SJCRH30 (cell line): Measurements from ENCODE around the gene ABCB8. TPM values are rescaled to one million over a fixed set of nuclear protein-coding genes. Genes with fewer than 3 reads are reported as not detected.
A peak's percentile ranks its signal among the peaks of the same experiment; 100 is the strongest.

Experiments
- DNase-seq, 2 experiments: peaks; one replicate each; pipeline ENCODE4 v3.0.0-alpha.2; 2015 to 2020
- H3K27ac ChIP-seq: fragments of 250-450 bp; sonication (Bioruptor Pico); 2 replicates; pipeline ENCODE4 v1.5.1; 2020; ENCODE audit warnings: mild to moderate bottlenecking, moderate library complexity
- H3K27me3 ChIP-seq: fragments of 250-450 bp; sonication (Bioruptor Pico); 2 replicates; pipeline ENCODE4 v1.5.1; 2020; ENCODE audit warnings: mild to moderate bottlenecking, moderate library complexity
- H3K36me3 ChIP-seq: fragments of 250-450 bp; sonication (Bioruptor Pico); 2 replicates; pipeline ENCODE4 v1.5.1; 2020; ENCODE audit warnings: mild to moderate bottlenecking, moderate library complexity
- H3K4me1 ChIP-seq: fragments of 250-450 bp; sonication (Bioruptor Pico); 2 replicates; pipeline ENCODE4 v1.5.1; 2020; ENCODE audit warnings: mild to moderate bottlenecking, moderate library complexity
- H3K4me3 ChIP-seq: fragments of 250-450 bp; sonication (Bioruptor Pico); 2 replicates; pipeline ENCODE4 v1.5.1; 2020; ENCODE audit warnings: mild to moderate bottlenecking, moderate library complexity
- H3K9me3 ChIP-seq: fragments of 250-450 bp; sonication (Bioruptor Pico); replicated peaks from 2 replicates; pipeline ENCODE4 v1.5.1; 2020; ENCODE audit warnings: mild to moderate bottlenecking, moderate library complexity
- total RNA-seq: library from RNA; depleted of rRNA; stranded (reverse); fragments of >200 nt; shearing (Covaris generic); gene quantifications from 2 replicates; pipeline ENCODE4 v1.2.3, GENCODE V29; 2014

Gene ABCB8
- total RNA-seq, 1 experiment from 2014 or later: 20.8 TPM

DNA sequence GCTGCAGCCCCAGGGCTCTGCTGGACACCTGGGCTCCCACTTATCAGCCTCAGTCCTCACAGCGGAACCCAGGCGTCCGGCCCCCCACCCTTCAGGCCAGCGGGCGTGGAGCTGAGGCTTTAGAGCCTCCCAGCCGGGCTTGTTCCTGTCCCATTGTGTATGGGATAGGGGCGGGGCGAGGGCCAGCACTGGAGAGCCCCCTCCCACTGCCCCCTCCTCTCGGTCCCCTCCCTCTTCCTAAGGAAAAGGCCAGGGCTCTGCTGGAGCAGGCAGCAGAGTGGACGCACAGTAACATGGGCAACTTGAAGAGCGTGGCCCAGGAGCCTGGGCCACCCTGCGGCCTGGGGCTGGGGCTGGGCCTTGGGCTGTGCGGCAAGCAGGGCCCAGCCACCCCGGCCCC is 34.7 kb upstream of the ABCB8 start:
- Histone ChIP-seq H3K27ac (no peak overlapping the region), H3K36me3 (no peaks in the 10 kb centered on the region)

DNA sequence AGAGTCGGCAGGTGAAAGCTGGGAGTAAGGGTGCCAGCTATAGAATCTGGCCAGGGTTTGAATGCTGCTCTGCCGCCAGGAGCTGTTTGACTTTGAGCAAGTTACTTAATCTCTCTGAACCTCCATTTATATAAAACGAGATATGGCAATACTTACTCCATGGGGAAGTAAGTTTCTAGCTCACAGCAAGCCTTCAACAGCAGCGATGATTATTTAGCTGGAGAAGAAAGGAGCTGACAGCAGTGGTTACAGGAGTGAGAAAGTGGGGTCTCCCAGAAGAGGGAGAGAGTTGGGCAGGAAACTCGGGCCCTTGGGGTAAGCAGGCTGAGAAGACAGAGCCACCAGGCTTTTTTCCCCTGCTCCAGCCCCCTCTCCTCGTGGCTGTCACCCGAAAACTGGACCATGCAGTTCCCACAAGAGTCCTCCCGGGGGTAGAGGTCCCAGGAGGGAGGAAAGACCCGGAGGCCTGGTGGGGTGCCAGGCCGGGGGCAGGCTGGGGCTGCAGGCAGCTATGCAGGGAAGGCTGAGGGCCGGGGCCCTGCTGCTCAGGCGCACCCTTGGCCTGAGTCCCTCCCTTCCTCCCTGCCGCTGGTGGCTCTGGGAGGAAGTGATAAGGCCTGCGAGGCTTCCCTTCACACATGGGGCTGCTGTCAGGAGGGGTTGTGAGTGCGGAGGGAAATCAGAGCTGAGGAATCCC is 34.0 kb upstream of the ABCB8 start:
- DNase-seq: peak in 1 of 2 experiments; percentile 49
- H3K4me1 ChIP-seq: no peaks in the 10 kb centered on the region
- H3K27me3 ChIP-seq: peaks cover 13% of the 10 kb centered on the region
- H3K9me3 ChIP-seq: no peaks in the 10 kb centered on the region
- no peaks in the 10 kb centered on the region for H3K36me3 ChIP-seq
- H3K27ac ChIP-seq: no peak overlapping the region
- no peak overlapping the region for H3K4me3 ChIP-seq

More for the DNA sequence above, 34.7 kb upstream of the ABCB8 start:
- Histone ChIP-seq H3K4me3 (no peak overlapping the region), H3K9me3 (no peaks in the 10 kb centered on the region), H3K27me3 (peaks cover 13% of the 10 kb centered on the region), H3K4me1 (no peaks in the 10 kb centered on the region)
- DNase-seq: no peak

- DNase-seq: peak in 1 of 2 experiments; percentile 33
- H3K36me3 ChIP-seq: no peaks in the 10 kb centered on the region
- no peak overlapping the region for H3K4me3 ChIP-seq
- no peaks in the 10 kb centered on the region for H3K4me1 ChIP-seq
- peaks cover 13% of the 10 kb centered on the region for H3K27me3 ChIP-seq
- H3K9me3 ChIP-seq: no peaks in the 10 kb centered on the region
- H3K27ac ChIP-seq: no peak overlapping the region
Observed at GRCh38 chr7:150994838-150995510, 33.3 kb upstream of the ABCB8 start.

DNA sequence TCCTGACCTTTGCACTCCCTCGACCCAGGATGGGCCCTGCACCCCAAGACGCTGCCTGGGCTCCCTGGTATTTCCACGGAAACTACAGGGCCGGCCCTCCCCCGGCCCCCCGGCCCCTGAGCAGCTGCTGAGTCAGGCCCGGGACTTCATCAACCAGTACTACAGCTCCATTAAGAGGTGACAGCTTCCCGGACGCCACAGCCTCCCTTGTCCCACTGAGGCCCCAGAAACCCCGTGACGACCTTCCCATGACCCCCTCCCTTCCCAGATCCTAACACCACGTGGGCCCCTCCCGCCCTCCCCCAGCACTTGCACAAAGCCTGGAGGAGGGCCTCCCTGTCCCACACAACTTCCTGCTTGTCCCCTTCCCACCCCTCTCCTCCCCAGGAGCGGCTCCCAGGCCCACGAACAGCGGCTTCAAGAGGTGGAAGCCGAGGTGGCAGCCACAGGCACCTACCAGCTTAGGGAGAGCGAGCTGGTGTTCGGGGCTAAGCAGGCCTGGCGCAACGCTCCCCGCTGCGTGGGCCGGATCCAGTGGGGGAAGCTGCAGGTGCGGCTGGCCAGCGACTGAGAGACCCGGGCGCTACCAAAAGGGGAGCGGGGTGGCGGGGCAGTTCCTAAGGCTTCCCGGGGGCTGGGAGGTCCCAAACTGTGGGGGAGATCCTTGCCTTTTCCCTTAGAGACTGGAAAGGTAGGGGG is 31.7 kb upstream of the ABCB8 start:
- no peak overlapping the region for H3K27ac ChIP-seq
- H3K4me1 ChIP-seq: no peaks in the 10 kb centered on the region
- no peaks in the 10 kb centered on the region for H3K9me3 ChIP-seq
- H3K36me3 ChIP-seq: no peaks in the 10 kb centered on the region
- no peak overlapping the region for H3K4me3 ChIP-seq
- peaks cover 16% of the 10 kb centered on the region for H3K27me3 ChIP-seq
- peak in 1 of 2 experiments; percentile 40 for DNase-seq

DNA sequence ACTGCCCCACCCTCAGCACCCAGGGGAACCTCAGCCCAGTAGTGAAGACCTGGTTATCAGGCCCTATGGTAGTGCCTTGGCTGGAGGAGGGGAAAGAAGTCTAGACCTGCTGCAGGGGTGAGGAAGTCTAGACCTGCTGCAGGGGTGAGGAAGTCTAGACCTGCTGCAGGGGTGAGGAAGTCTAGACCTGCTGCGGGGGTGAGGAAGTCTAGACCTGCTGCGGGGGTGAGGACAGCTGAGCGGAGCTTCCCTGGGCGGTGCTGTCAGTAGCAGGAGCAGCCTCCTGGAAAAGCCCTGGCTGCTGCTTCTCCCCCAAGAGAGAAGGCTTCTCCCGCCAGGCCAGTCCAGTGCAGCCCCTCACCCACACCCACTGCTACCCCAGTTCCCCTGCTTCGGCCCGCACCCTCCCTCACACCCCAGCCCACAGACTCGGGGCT is 31.2 kb upstream of the ABCB8 start:
- Histone ChIP-seq H3K36me3 (no peaks in the 10 kb centered on the region), H3K4me3 (no peak overlapping the region), H3K27me3 (peaks cover 16% of the 10 kb centered on the region), H3K4me1 (no peaks in the 10 kb centered on the region), H3K9me3 (no peaks in the 10 kb centered on the region), H3K27ac (no peak overlapping the region)
- no peak for DNase-seq

GRCh38 chr7:150997817-150998216 is 30.4 kb upstream of the ABCB8 start:
- DNase-seq: no peak
- Histone ChIP-seq H3K36me3 (no peaks in the 10 kb centered on the region), H3K9me3 (no peaks in the 10 kb centered on the region), H3K4me1 (no peaks in the 10 kb centered on the region), H3K27ac (no peak overlapping the region), H3K4me3 (no peak overlapping the region), H3K27me3 (peaks cover 16% of the 10 kb centered on the region)

- peaks cover 16% of the 10 kb centered on the region for H3K27me3 ChIP-seq
- no peaks in the 10 kb centered on the region for H3K36me3 ChIP-seq
- H3K4me3 ChIP-seq: no peak overlapping the region
- H3K4me1 ChIP-seq: no peaks in the 10 kb centered on the region
- H3K9me3 ChIP-seq: no peaks in the 10 kb centered on the region
- DNase-seq: no peak
- H3K27ac ChIP-seq: no peak overlapping the region
Observed at GRCh38 chr7:150998341-150998740, 29.9 kb upstream of the ABCB8 start.

GRCh38 chr7:150999001-150999400 is 29.2 kb upstream of the ABCB8 start:
- no peak for DNase-seq
- no peaks in the 10 kb centered on the region for H3K36me3 ChIP-seq
- no peaks in the 10 kb centered on the region for H3K9me3 ChIP-seq
- peaks cover 16% of the 10 kb centered on the region for H3K27me3 ChIP-seq
- H3K27ac ChIP-seq: no peak overlapping the region
- no peaks in the 10 kb centered on the region for H3K4me1 ChIP-seq
- no peak overlapping the region for H3K4me3 ChIP-seq

- Histone ChIP-seq H3K36me3 (no peaks in the 10 kb centered on the region), H3K9me3 (no peaks in the 10 kb centered on the region), H3K4me3 (no peak overlapping the region), H3K4me1 (no peaks in the 10 kb centered on the region), H3K27me3 (peaks cover 16% of the 10 kb centered on the region), H3K27ac (no peak overlapping the region)
- DNase-seq: no peak
Observed at GRCh38 chr7:150999497-151000230, 28.6 kb upstream of the ABCB8 start.

- Histone ChIP-seq H3K27ac (no peak overlapping the region), H3K4me1 (no peaks in the 10 kb centered on the region), H3K9me3 (no peaks in the 10 kb centered on the region), H3K4me3 (no peak overlapping the region), H3K27me3 (peaks cover 16% of the 10 kb centered on the region), H3K36me3 (no peaks in the 10 kb centered on the region)
- DNase-seq: no peak
Observed at GRCh38 chr7:151000897-151001495, 27.3 kb upstream of the ABCB8 start.

DNA sequence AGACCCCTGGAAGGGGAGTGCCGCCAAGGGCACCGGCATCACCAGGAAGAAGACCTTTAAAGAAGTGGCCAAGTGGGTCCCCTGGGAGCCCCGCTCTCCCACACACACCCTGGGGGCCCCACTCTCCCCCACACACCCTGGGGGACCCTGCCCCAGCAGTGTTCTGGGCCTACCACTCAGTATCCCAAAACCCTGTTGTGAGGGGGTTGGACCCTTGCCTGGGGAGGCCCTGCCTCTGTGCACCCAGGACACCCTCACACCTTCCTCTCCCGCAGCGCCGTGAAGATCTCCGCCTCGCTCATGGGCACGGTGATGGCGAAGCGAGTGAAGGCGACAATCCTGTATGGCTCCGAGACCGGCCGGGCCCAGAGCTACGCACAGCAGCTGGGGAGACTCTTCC is 26.7 kb upstream of the ABCB8 start:
- Histone ChIP-seq H3K27me3 (peaks cover 18% of the 10 kb centered on the region), H3K4me3 (no peak overlapping the region), H3K27ac (no peak overlapping the region), H3K4me1 (no peaks in the 10 kb centered on the region), H3K9me3 (no peaks in the 10 kb centered on the region), H3K36me3 (no peaks in the 10 kb centered on the region)
- no peak for DNase-seq

DNA sequence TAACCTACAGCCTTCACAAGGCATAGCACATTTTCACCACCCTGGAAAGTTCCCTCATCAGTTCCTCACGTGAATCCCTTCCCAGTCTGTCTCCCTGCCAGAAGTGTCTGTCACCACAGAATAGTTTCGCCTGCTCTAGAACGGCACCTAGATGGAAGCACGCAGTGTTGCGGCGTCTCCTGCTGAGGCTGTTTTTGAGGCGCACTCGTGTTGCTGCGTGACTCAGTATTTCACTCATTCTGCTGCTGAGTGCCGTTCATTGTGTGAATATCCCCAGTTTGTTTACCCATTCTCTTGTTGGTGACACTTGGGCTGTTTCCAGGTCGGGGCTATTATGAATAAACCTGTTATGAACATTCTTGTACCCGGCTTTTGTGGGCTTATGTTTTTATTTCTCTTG is 24.7 kb upstream of the ABCB8 start:
- no peak overlapping the region for H3K4me3 ChIP-seq
- H3K36me3 ChIP-seq: no peaks in the 10 kb centered on the region
- H3K4me1 ChIP-seq: no peaks in the 10 kb centered on the region
- no peaks in the 10 kb centered on the region for H3K9me3 ChIP-seq
- peaks cover 12% of the 10 kb centered on the region for H3K27me3 ChIP-seq
- DNase-seq: no peak
- H3K27ac ChIP-seq: no peak overlapping the region

GRCh38 chr7:151005566-151005965 is 22.7 kb upstream of the ABCB8 start:
- Histone ChIP-seq H3K4me1 (no peaks in the 10 kb centered on the region), H3K27me3 (peaks cover 24% of the 10 kb centered on the region), H3K27ac (no peak overlapping the region), H3K4me3 (no peak overlapping the region), H3K36me3 (no peaks in the 10 kb centered on the region), H3K9me3 (no peaks in the 10 kb centered on the region)
- DNase-seq: no peak

- no peak for DNase-seq
- H3K4me3 ChIP-seq: no peak overlapping the region
- no peaks in the 10 kb centered on the region for H3K36me3 ChIP-seq
- H3K9me3 ChIP-seq: no peaks in the 10 kb centered on the region
- H3K4me1 ChIP-seq: no peaks in the 10 kb centered on the region
- peaks cover 33% of the 10 kb centered on the region for H3K27me3 ChIP-seq
- no peak overlapping the region for H3K27ac ChIP-seq
Observed at GRCh38 chr7:151006590-151007300, 21.5 kb upstream of the ABCB8 start.
